Heart left ventricle (tissue), 13 donors: ENCODE measurements around the gene FRMD8.
A peak's percentile ranks its signal among the peaks of the same experiment; 100 is the strongest.

Source experiments
- CTCF ChIP-seq, 12 donors: fragments of 200-600 bp; sonication (generic) in 4 of 12; IDR thresholded peaks; one replicate each; pipeline versions ENCODE4 v1.5.0 to v1.8.0; 2018 to 2022; ENCODE audit warnings: antibody characterized with exemption in 12 of 12, mild to moderate bottlenecking in 5 of 12
- POLR2A ChIP-seq, 2 donors: fragments of 450-650 bp; IDR thresholded peaks; one replicate each; pipeline ENCODE4 v1.6.1; 2017; ENCODE audit warnings: antibody characterized with exemption in 2 of 2, mild to moderate bottlenecking in 2 of 2, moderate library complexity in 2 of 2
- donor health status: ischemic (EF 13 %, LVEDD 7.1; RV severe dilation, severe dysfunction).
- donor health status: DM: no; HTN: yes; CAD: no.
- donor health status: DM: no; HTN: no; CAD: no.
- donor health status: ischemic (EF 25% LVEDD 6.9; RV normal size, moderate dysfunction).
- donor health status: ischemic (EF 25% LVEDD 5.7; RV mildly dilated, moderate dysfunction).
- donor health status: ischemic (EF 35%, LVEDD 5.7; RV mildly dilated, moderate dysfunction).
- donor health status: nonischemic (EF 11% LVEDD 7.7; RV severe dilation, severe dysfunction).
- donor health status: DM: yes; HTN: yes; CAD: no.
- donor health status: PGD.
- donor health status: ischemic (EF 29% LVEDD 5.4; RV normal size, mild dysfunction).
- donor health status: nonischemic (EF 23%, LVEDD 6.1; RV moderate dilation, normal function).

GRCh38 chr11:65429724-65430405, 43.4 kb downstream of the FRMD8 start:
- TF ChIP-seq CTCF (IDR thresholded peaks at IDR 0.05) (no peak), POLR2A (IDR thresholded peaks at IDR 0.05) (peak; percentile 43 to 68)
